Stimulated activated CD4-positive, alpha-beta T cell treated with anti-CD3 and anti-CD28 coated beads, Interleukin-15, amount 100 ng/mL, for 1 hour (primary cell): ENCODE measurements around the gene CSNK2A2.

ENCODE experiments used
- DNase-seq, 2 donors: peaks; one replicate each; pipeline ENCODE4 v3.0.0-alpha.2; 2020; ENCODE audit warnings: low read depth in 1 of 2, low spot score in 1 of 2

CSNK2A2 gene

GRCh38 chr16:58198022-58198683 lies at the start of gene CSNK2A2:
Gene CSNK2A2, minus strand, starts transcription at chr16:58198106. Its CDS starts 370 bp downstream, at chr16:58197736.
- peak; percentile 49 to 69 for DNase-seq

- no peak for DNase-seq
Measured at GRCh38 chr16:58243528-58244004, 45.7 kb upstream of the CSNK2A2 start.

GRCh38 chr16:58236831-58237230 lies 38.9 kb upstream of the CSNK2A2 start:
- DNase-seq: no peak

- DNase-seq: peak; percentile 16 to 43
Measured at GRCh38 chr16:58236231-58236690, 38.4 kb upstream of the CSNK2A2 start.

GRCh38 chr16:58235663-58236062 lies 37.8 kb upstream of the CSNK2A2 start:
- DNase-seq: no peak

- DNase-seq: no peak
Measured at GRCh38 chr16:58234831-58235595, 37.1 kb upstream of the CSNK2A2 start.

- no peak for DNase-seq
Measured at GRCh38 chr16:58230259-58230658, 32.4 kb upstream of the CSNK2A2 start.

- DNase-seq: no peak
Measured at GRCh38 chr16:58226790-58227189, 28.9 kb upstream of the CSNK2A2 start.

GRCh38 chr16:58225965-58226602 lies 28.2 kb upstream of the CSNK2A2 start:
- no peak for DNase-seq

GRCh38 chr16:58222532-58223316 lies 24.8 kb upstream of the CSNK2A2 start:
- no peak for DNase-seq

GRCh38 chr16:58219432-58219831 lies 21.5 kb upstream of the CSNK2A2 start:
- no peak for DNase-seq

- DNase-seq: no peak
Measured at GRCh38 chr16:58218786-58219185, 20.9 kb upstream of the CSNK2A2 start.

GRCh38 chr16:58217311-58217925 lies 19.5 kb upstream of the CSNK2A2 start:
- DNase-seq: no peak

GRCh38 chr16:58212824-58213655 lies 15.1 kb upstream of the CSNK2A2 start:
- DNase-seq: no peak

GRCh38 chr16:58211846-58212245 lies 13.9 kb upstream of the CSNK2A2 start:
- DNase-seq: no peak

- no peak for DNase-seq
Measured at GRCh38 chr16:58211245-58211644, 13.3 kb upstream of the CSNK2A2 start.

- DNase-seq: no peak
Measured at GRCh38 chr16:58205276-58206036, 7.5 kb upstream of the CSNK2A2 start.

GRCh38 chr16:58201163-58201562 lies 3.3 kb upstream of the CSNK2A2 start:
- no peak for DNase-seq
